ENCODE measurements around the gene KLHL13. TPM values are rescaled to one million over a fixed set of nuclear protein-coding genes. Genes with fewer than 3 reads are reported as not detected.
"Not testable (repeated sequence)": the region's sequence is repeated elsewhere in the genome, so short reads cannot be mapped to it uniquely, and the experiment has no call there.

KLHL13 gene
- total RNA-seq, 1 donor from 2014 or later: 6.0 TPM

- intact Hi-C loops (cut with DNase I); ATAC-seq; DNase-seq (ENCODE audit: missing footprints): not testable (repeated sequence)
Measured at GRCh38 chrX:118002417-118002816, 114.2 kb downstream of the KLHL13 start.

GRCh38 chrX:118000518-118000917 lies 116.1 kb downstream of the KLHL13 start:
- no peak for ATAC-seq
- DNase-seq (ENCODE audit: missing footprints): no peak
- intact Hi-C loops (cut with DNase I): no loop called here

- no peak for DNase-seq (ENCODE audit: missing footprints)
- intact Hi-C loops (cut with DNase I): loop anchor here (5.0 to 10.0 kb wide), 2 partner anchors 117 to 229 kb away; partner anchors contain the start of gene KLHL13
- no peak for ATAC-seq
Measured at GRCh38 chrX:117998171-117998570, 118.4 kb downstream of the KLHL13 start.

GRCh38 chrX:117996918-117997480 lies 119.6 kb downstream of the KLHL13 start:
- intact Hi-C loops (cut with DNase I): loop anchor here (5.0 to 10.0 kb wide), 2 partner anchors 118 to 230 kb away; partner anchors contain the start of gene KLHL13
- DNase-seq (ENCODE audit: missing footprints) (no peak), ATAC-seq (no peak)

GRCh38 chrX:117996408-117996807 lies 120.2 kb downstream of the KLHL13 start:
- DNase-seq (ENCODE audit: missing footprints) (no peak), ATAC-seq (no peak)
- intact Hi-C loops (cut with DNase I): loop anchor here (5.0 to 10.0 kb wide), 2 partner anchors 118 to 231 kb away; partner anchors contain the start of gene KLHL13

- DNase-seq (ENCODE audit: missing footprints): no peak
Measured at GRCh38 chrX:117995378-117995777, 121.2 kb downstream of the KLHL13 start.

GRCh38 chrX:117992192-117992723 lies 124.4 kb downstream of the KLHL13 start:
- ATAC-seq (no peak), DNase-seq (ENCODE audit: missing footprints) (peak; percentile 1)
- intact Hi-C loops (cut with DNase I): loop anchor here (10.0 kb wide), 1 partner anchor 123 kb away; the partner anchor contains the start of gene KLHL13

More at GRCh38 chrX:117995378-117995777, 121.2 kb downstream of the KLHL13 start:
- ATAC-seq: no peak
- intact Hi-C loops (cut with DNase I): loop anchor here (5.0 to 10.0 kb wide), 2 partner anchors 119 to 232 kb away; partner anchors contain the start of gene KLHL13

GRCh38 chrX:117990438-117990837 lies 126.2 kb downstream of the KLHL13 start:
- ATAC-seq: no peak
- no peak for DNase-seq (ENCODE audit: missing footprints)
- intact Hi-C loops (cut with DNase I): loop anchor here (10.0 kb wide), 1 partner anchor 124 kb away; the partner anchor contains the start of gene KLHL13

- DNase-seq (ENCODE audit: missing footprints): no peak
- intact Hi-C loops (cut with DNase I): no loop called here
- no peak for ATAC-seq
Measured at GRCh38 chrX:117989512-117989911, 127.1 kb downstream of the KLHL13 start.

GRCh38 chrX:117987373-117987772 lies 129.2 kb downstream of the KLHL13 start:
- intact Hi-C loops (cut with DNase I): no loop called here
- no peak for ATAC-seq

GRCh38 chrX:117985241-117985640 lies 131.4 kb downstream of the KLHL13 start:
- ATAC-seq (no peak), DNase-seq (ENCODE audit: missing footprints) (peak; percentile 15)
- intact Hi-C loops (cut with DNase I): no loop called here

More at GRCh38 chrX:117987373-117987772, 129.2 kb downstream of the KLHL13 start:
- no peak for DNase-seq (ENCODE audit: missing footprints)

GRCh38 chrX:117982694-117983392 lies 133.8 kb downstream of the KLHL13 start:
- DNase-seq (ENCODE audit: missing footprints): no peak
- no peak for ATAC-seq
- intact Hi-C loops (cut with DNase I): no loop called here

- DNase-seq (ENCODE audit: missing footprints): no peak
- no peak for ATAC-seq
- intact Hi-C loops (cut with DNase I): no loop called here
Measured at GRCh38 chrX:117978402-117978801, 138.2 kb downstream of the KLHL13 start.

GRCh38 chrX:117977526-117977925 lies 139.1 kb downstream of the KLHL13 start:
- intact Hi-C loops (cut with DNase I): no loop called here

GRCh38 chrX:117973110-117973807 lies 143.4 kb downstream of the KLHL13 start:
- ATAC-seq: no peak
- intact Hi-C loops (cut with DNase I): no loop called here

More at GRCh38 chrX:117977526-117977925, 139.1 kb downstream of the KLHL13 start:
- no peak for ATAC-seq
- DNase-seq (ENCODE audit: missing footprints): no peak

GRCh38 chrX:117972711-117973109 lies 143.9 kb downstream of the KLHL13 start:
- intact Hi-C loops (cut with DNase I): no loop called here
- ATAC-seq (peak; percentile 76), DNase-seq (ENCODE audit: missing footprints) (peak; percentile 22)

More at GRCh38 chrX:117973110-117973807, 143.4 kb downstream of the KLHL13 start:
- DNase-seq (ENCODE audit: missing footprints): no peak

GRCh38 chrX:117969782-117970181 lies 146.8 kb downstream of the KLHL13 start:
- ATAC-seq (no peak), DNase-seq (ENCODE audit: missing footprints) (no peak)
- intact Hi-C loops (cut with DNase I): no loop called here

GRCh38 chrX:117969328-117969727 lies 147.3 kb downstream of the KLHL13 start:
- no peak for ATAC-seq
- intact Hi-C loops (cut with DNase I): no loop called here
- DNase-seq (ENCODE audit: missing footprints): no peak

GRCh38 chrX:117959045-117959444 lies 157.6 kb downstream of the KLHL13 start:
- intact Hi-C loops (cut with DNase I): no loop called here
- DNase-seq (ENCODE audit: missing footprints) (no peak), ATAC-seq (no peak)

All from Right ventricle myocardium inferior (tissue), 1 donor.